Right atrium auricular region (tissue), 2 donors: ENCODE measurements around the gene SLC9A5. TPM values are rescaled to one million over a fixed set of nuclear protein-coding genes. Genes with fewer than 3 reads are reported as not detected.

ENCODE experiments used
- DNase-seq: peaks from one replicate; pipeline ENCODE4 v3.0.0-alpha.2; 2019; ENCODE audit warnings: low spot score
- H3K27ac ChIP-seq, 2 donors: fragments of 200-600 bp; sonication (generic); 1 replicate in 1 of 2; 2 replicates in 1 of 2; pipeline ENCODE4 v1.5.1; 2016 to 2019
- H3K27me3 ChIP-seq, 2 donors: fragments of 200-600 bp; sonication (generic); one replicate each; pipeline versions ENCODE4 v1.5.1 to v1.6.0; 2017 to 2019
- H3K36me3 ChIP-seq: fragments of 200-600 bp; sonication (generic); one replicate; pipeline ENCODE4 v1.5.1; 2016
- H3K4me1 ChIP-seq, 2 donors: fragments of 200-600 bp; sonication (generic); one replicate each; pipeline versions ENCODE4 v1.5.1 to v1.6.0; 2017 to 2019
- H3K4me3 ChIP-seq, 2 donors: fragments of 200-600 bp; sonication (generic); 1 replicate in 1 of 2; 2 replicates in 1 of 2; pipeline ENCODE4 v1.5.1; 2017 to 2019; ENCODE audit warnings: mild to moderate bottlenecking in 1 of 2, moderate library complexity in 1 of 2
- H3K9me3 ChIP-seq, 2 donors: fragments of 200-600 bp; sonication (generic); one replicate each; pipeline ENCODE4 v1.5.1; 2019
- CTCF ChIP-seq, 2 donors: fragments of 200-600 bp; sonication (generic); IDR thresholded peaks; one replicate each; pipeline ENCODE4 v1.5.1; 2019; ENCODE audit warnings: antibody characterized with exemption in 2 of 2
- total RNA-seq, 2 donors: library from RNA; depleted of rRNA; stranded (reverse); fragments of >200 nt; gene quantifications; one replicate each; pipeline ENCODE4 v1.1.0, GENCODE V29; 2016

Gene SLC9A5
- total RNA-seq, 2 donors from 2014 or later, result 1.5 to 2.4 TPM

- Histone ChIP-seq H3K36me3 (no peaks in the 10 kb centered on the region), H3K4me3 (peak overlapping the region; percentile 83 to 94), H3K9me3 (no peaks in the 10 kb centered on the region), H3K27ac (peak overlapping the region; percentile 94 to 95), H3K27me3 (no peaks in the 10 kb centered on the region), H3K4me1 (peaks cover 0 to 79% of the 10 kb centered on the region in 2 donors)
- TF ChIP-seq CTCF (IDR thresholded peaks at IDR 0.05), result no peak
- DNase-seq, result no peak
Measured at GRCh38 chr16:67245674-67246080, 3.1 kb upstream of the SLC9A5 start.

GRCh38 chr16:67246081-67246755 lies 2.6 kb upstream of the SLC9A5 start:
- TF ChIP-seq CTCF (IDR thresholded peaks at IDR 0.05), result peak; percentile 35 to 53
- H3K9me3 ChIP-seq, result no peaks in the 10 kb centered on the region
- no peaks in the 10 kb centered on the region for H3K27me3 ChIP-seq
- H3K36me3 ChIP-seq, result no peaks in the 10 kb centered on the region
- DNase-seq, result peak; percentile 78
- peaks cover 0 to 74% of the 10 kb centered on the region in 2 donors for H3K4me1 ChIP-seq
- H3K4me3 ChIP-seq, result peak overlapping the region; percentile 83 to 94
- peak overlapping the region; percentile 94 to 95 for H3K27ac ChIP-seq

GRCh38 chr16:67246756-67247191 lies 2.0 kb upstream of the SLC9A5 start:
- no peaks in the 10 kb centered on the region for H3K9me3 ChIP-seq
- peak overlapping the region; percentile 94 to 95 for H3K27ac ChIP-seq
- no peak for DNase-seq
- H3K4me1 ChIP-seq, result peaks cover 0 to 68% of the 10 kb centered on the region in 2 donors
- peak overlapping the region; percentile 83 to 94 for H3K4me3 ChIP-seq
- H3K36me3 ChIP-seq, result no peaks in the 10 kb centered on the region
- H3K27me3 ChIP-seq, result no peaks in the 10 kb centered on the region
- no peak for TF ChIP-seq CTCF (IDR thresholded peaks at IDR 0.05)

- no peaks in the 10 kb centered on the region for H3K27me3 ChIP-seq
- no peak for TF ChIP-seq CTCF (IDR thresholded peaks at IDR 0.05)
- H3K27ac ChIP-seq, result peak within 1 kb of the TSS; percentile 94 to 95
- H3K4me3 ChIP-seq, result peak within 1 kb of the TSS; percentile 83 to 94
- peak; percentile 98 for DNase-seq
- peaks cover 0 to 62% of the 10 kb centered on the region in 2 donors for H3K4me1 ChIP-seq
- no peaks in the 10 kb centered on the region for H3K9me3 ChIP-seq
- no peaks in the 10 kb centered on the region for H3K36me3 ChIP-seq
Measured at GRCh38 chr16:67247192-67248072, 1.3 kb upstream of the SLC9A5 start, which contains the start of gene FHOD1. Gene FHOD1 (minus strand): TSS chr16:67247481. CDS start chr16:67247410, 71 bp downstream.

- TF ChIP-seq CTCF (IDR thresholded peaks at IDR 0.05), result no peak
- Histone ChIP-seq H3K27ac (peak overlapping the region; percentile 94 to 95), H3K4me1 (peaks cover 0 to 56% of the 10 kb centered on the region in 2 donors), H3K4me3 (peak overlapping the region; percentile 45 to 94), H3K36me3 (no peaks in the 10 kb centered on the region), H3K27me3 (no peaks in the 10 kb centered on the region), H3K9me3 (no peaks in the 10 kb centered on the region)
- no peak for DNase-seq
Measured at GRCh38 chr16:67248073-67248400, 742 bp upstream of the SLC9A5 start.
